Lower lobe of right lung (tissue), 2 donors: ENCODE results near the gene DDX55. TPM values are rescaled to one million over a fixed set of nuclear protein-coding genes. Genes with fewer than 3 reads are reported as not detected.
"Not testable (repeated sequence)": the region's sequence is repeated elsewhere in the genome, so short reads cannot be mapped to it uniquely, and the experiment has no call there.

Source experiments
- ATAC-seq, 2 donors: fragments of 200-7000 bp; cut with Tn5 transposase; one replicate each; pipeline ENCODE4 v1.9.1; 2020 to 2022; ENCODE audit warnings: mild to moderate bottlenecking in 2 of 2, moderate library complexity in 2 of 2
- DNase-seq: peaks from one replicate; pipeline ENCODE4 v3.0.0-alpha.2; 2020
- H3K27ac ChIP-seq: fragments of 200-600 bp; one replicate; pipeline ENCODE4 v1.8.0; 2022
- H3K27me3 ChIP-seq: fragments of 200-600 bp; one replicate; pipeline ENCODE4 v1.8.0; 2022; ENCODE audit warnings: low read depth
- H3K36me3 ChIP-seq: fragments of 200-600 bp; one replicate; pipeline ENCODE4 v1.8.0; 2022; ENCODE audit warnings: mild to moderate bottlenecking
- H3K4me1 ChIP-seq: fragments of 200-600 bp; one replicate; pipeline ENCODE4 v1.8.0; 2022
- H3K4me3 ChIP-seq: fragments of 200-600 bp; one replicate; pipeline ENCODE4 v1.8.0; 2022; ENCODE audit warnings: mild to moderate bottlenecking
- H3K9me3 ChIP-seq: fragments of 200-600 bp; one replicate; pipeline ENCODE4 v1.8.0; 2022
- intact Hi-C: fragments of 100-400 bp; cut with DNase I; formaldehyde crosslinking; loops from one replicate; pipeline ENCODE4 v1.11.0; 2022
- total RNA-seq: library from RNA; stranded (reverse); fragmentation: NEBNext Ultra II Directional; extraction: Animal tissue kit (Norgen Biotek cat#: 25700); gene quantifications from one replicate; pipeline ENCODE4 v1.2.1, GENCODE V29; 2021
- TF ChIP-seq, protein P1 (sequence below): fragments of 200-600 bp; IDR thresholded peaks from one replicate; pipeline ENCODE4 v1.8.0; 2022; ENCODE audit warnings: antibody characterized with exemption, mild to moderate bottlenecking
- donor health status: DM: no; HTN: yes; CAD: no; lungs with severe emphysema.

DDX55 gene
- total RNA-seq, 1 donor from 2014 or later = 20.5 TPM

DNA sequence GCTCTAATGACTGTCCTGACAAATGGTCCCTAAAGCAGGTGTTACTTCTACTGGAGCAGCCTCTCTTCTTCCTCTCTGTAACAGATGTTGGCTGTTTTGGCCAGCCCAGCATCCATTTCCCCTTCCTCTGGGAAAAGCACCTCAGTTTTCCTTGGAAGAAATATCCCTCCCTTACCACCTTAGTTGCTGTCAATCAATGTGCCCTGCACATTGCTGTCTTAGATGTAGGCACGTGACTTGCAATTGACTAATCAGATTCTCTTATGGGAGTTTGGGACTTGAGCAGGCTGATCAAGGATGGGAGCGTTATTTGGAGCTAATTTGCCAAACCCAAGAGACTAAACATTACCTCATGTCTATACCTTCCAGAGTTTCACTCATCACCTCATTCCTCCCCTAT is 29.5 kb upstream of the DDX55 start:
- intact Hi-C loops = no loop called here
- ATAC-seq = no peak
- Histone ChIP-seq H3K36me3 (no peaks in the 10 kb centered on the region), H3K4me3 (no peak overlapping the region), H3K27me3 (no peaks in the 10 kb centered on the region), H3K4me1 (no peaks in the 10 kb centered on the region), H3K27ac (no peak overlapping the region), H3K9me3 (no peaks in the 10 kb centered on the region)
- TF ChIP-seq, protein P1, sequence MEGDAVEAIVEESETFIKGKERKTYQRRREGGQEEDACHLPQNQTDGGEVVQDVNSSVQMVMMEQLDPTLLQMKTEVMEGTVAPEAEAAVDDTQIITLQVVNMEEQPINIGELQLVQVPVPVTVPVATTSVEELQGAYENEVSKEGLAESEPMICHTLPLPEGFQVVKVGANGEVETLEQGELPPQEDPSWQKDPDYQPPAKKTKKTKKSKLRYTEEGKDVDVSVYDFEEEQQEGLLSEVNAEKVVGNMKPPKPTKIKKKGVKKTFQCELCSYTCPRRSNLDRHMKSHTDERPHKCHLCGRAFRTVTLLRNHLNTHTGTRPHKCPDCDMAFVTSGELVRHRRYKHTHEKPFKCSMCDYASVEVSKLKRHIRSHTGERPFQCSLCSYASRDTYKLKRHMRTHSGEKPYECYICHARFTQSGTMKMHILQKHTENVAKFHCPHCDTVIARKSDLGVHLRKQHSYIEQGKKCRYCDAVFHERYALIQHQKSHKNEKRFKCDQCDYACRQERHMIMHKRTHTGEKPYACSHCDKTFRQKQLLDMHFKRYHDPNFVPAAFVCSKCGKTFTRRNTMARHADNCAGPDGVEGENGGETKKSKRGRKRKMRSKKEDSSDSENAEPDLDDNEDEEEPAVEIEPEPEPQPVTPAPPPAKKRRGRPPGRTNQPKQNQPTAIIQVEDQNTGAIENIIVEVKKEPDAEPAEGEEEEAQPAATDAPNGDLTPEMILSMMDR = no peak
- no peak for DNase-seq

DNA sequence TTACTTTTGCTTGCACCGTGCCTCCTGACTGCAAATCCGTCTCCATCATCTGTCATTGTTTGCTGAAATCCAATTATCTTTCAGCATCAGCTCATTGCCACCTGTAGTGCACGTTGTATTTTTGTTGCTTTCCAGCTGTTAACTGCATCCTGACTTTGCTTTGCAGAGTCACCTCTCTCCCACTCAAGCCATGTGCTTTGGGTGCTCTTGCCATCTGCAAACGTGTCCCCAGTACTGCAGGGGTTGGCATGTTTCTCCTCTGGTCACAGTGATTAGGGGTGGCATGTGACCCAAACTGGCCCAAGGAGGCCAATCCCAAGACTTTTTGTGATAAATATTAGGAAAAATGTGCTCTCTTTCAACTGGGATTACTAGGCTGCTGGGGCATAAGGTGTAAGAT is 28.0 kb upstream of the DDX55 start:
- ATAC-seq = no peak
- intact Hi-C loops = no loop called here
- TF ChIP-seq, protein P1 = no peak

DNA sequence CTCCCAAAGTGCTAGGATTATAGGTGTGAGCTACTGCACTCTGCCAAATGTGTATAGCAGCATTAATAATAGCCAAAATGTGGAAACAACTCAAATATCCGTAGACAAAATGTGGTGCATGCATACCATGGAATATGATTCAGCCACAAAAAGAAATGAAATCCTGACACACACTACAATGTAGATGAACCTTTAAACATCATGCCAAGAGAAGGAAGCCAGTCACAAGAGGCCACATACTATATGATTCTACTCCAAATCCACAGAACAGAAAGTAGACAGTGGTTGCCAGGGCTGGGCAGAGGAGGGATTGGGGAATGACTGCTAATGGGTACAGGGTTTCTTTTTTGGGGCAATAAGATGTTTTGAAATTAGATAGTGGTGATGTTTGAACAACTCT is 25.3 kb upstream of the DDX55 start:
- H3K4me3 ChIP-seq = no peak overlapping the region
- no peaks in the 10 kb centered on the region for H3K27me3 ChIP-seq
- H3K27ac ChIP-seq = no peak overlapping the region
- TF ChIP-seq, protein P1 = no peak
- DNase-seq (no peak), ATAC-seq (no peak)
- H3K9me3 ChIP-seq = no peaks in the 10 kb centered on the region
- intact Hi-C loops = no loop called here
- no peaks in the 10 kb centered on the region for H3K36me3 ChIP-seq
- H3K4me1 ChIP-seq = no peaks in the 10 kb centered on the region

More for the DNA sequence above, 28.0 kb upstream of the DDX55 start:
- Histone ChIP-seq H3K27me3 (no peaks in the 10 kb centered on the region), H3K36me3 (no peaks in the 10 kb centered on the region), H3K27ac (no peak overlapping the region), H3K9me3 (no peaks in the 10 kb centered on the region), H3K4me3 (no peak overlapping the region), H3K4me1 (no peaks in the 10 kb centered on the region)
- no peak for DNase-seq

DNA sequence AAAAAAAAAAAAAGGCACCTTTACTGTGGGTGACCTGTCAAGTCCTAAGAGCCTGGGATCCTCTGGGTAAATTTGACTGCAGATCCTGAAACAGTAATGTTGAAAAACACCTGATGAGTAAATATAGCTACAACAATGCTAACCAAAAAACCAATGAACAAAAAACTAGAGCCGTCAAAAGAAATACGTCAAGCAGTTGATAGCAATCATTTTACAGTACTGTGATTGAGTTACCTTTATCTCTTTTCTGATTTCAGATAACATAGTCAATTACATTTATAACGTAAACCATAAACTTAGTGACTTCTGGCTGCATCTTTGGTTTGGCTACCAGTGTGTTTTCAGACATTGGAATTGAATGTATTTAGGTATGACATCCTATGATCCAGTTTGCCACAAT is 23.7 kb upstream of the DDX55 start:
- Histone ChIP-seq H3K27me3 (no peaks in the 10 kb centered on the region), H3K27ac (no peak overlapping the region), H3K9me3 (no peaks in the 10 kb centered on the region), H3K36me3 (no peaks in the 10 kb centered on the region), H3K4me3 (no peak overlapping the region), H3K4me1 (peaks cover 16% of the 10 kb centered on the region)
- TF ChIP-seq, protein P1 = no peak
- intact Hi-C loops = no loop called here
- ATAC-seq = no peak
- DNase-seq = no peak

DNA sequence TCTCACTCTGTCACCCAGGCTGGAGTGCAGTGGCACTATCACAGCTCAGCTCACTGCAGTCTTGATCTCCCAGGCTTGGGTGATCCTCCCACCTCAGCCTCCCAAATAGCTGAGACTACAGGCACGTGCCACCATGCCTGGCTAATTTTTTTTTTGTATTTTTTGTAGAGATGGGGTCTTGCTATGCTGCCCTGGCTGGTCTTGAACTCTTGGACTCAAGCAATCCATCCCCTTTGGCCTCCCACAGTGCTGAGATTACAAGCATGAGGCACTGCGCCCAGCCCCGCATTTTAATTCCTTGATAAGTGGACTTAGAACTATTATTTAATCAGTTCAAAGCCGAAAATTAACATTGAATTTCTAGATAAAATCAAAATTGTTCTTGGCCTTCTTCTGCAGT is 23.1 kb upstream of the DDX55 start:
- H3K4me1 ChIP-seq = peaks cover 18% of the 10 kb centered on the region
- H3K27ac ChIP-seq, H3K4me3 ChIP-seq, H3K27me3 ChIP-seq, intact Hi-C loops, H3K9me3 ChIP-seq, DNase-seq, ATAC-seq, H3K36me3 ChIP-seq: not testable (repeated sequence)

DNA sequence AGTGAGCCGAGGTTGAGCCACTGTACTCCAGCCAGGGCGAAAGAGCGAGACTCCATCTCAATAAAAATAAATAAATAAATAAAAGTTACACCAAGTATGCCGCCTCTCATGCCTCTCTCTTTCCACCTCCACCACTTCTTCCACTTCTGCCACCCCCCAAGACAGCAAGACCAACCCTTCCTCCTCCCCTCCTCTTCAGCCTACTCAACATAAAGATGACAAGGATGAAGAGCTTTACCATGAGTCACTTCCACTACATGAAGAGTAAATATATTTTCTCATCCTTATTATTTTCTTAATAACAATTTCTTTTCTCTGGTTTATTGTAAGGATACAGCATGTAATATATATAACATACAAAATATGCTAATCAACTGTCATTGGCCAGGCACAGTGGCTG is 21.1 kb upstream of the DDX55 start:
- intact Hi-C loops = no loop called here

More for the DNA sequence above, 21.1 kb upstream of the DDX55 start:
- no peak for ATAC-seq
- no peak overlapping the region for H3K4me3 ChIP-seq
- no peak overlapping the region for H3K27ac ChIP-seq
- H3K36me3 ChIP-seq = no peaks in the 10 kb centered on the region
- TF ChIP-seq, protein P1 = no peak
- H3K9me3 ChIP-seq = no peaks in the 10 kb centered on the region
- H3K27me3 ChIP-seq = no peaks in the 10 kb centered on the region
- no peak for DNase-seq
- H3K4me1 ChIP-seq = peaks cover 26% of the 10 kb centered on the region
